ENCODE measurements around the gene BMP7.
"Not testable (repeated sequence)": the region's sequence is repeated elsewhere in the genome, so short reads cannot be mapped to it uniquely, and the experiment has no call there.

The BMP7 gene

DNA sequence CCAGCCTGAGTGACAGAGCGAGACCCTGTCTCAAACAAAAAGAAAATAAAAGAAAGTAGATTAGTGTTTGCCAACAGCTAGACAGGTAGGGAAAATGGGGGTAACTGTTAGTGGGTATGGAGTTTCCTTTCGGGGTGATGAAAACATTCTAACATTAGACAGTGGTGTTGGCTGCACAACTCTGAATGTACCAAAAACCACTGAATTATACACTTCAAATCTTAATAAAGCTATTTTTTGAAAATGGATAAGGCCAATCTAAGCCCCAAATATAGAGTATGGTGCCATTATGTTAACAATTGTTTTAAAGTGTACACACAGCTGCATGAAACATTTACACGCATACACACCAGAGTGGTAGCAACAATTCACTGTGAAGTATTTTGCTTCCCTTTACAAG, 57.0 kb downstream of the BMP7 start:
- no peak for DNase-seq

DNA sequence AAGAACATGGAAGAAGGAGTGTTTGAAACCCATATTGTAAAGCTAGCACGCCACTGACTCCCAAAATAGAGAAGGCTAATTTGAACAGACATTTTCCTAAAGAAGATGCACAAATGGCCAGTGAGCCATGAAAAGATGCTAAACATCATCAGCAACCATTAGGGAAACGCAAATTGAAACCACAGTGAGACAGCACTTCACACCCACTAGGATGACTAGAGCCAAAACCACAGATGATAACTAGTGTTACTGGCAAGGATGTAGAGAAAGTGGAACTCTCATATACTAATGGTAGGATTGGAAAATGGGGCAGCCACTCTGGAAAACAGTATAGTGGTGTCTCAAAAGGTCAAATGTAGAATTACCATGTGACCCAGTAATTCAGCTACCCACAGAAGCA, 58.2 kb downstream of the BMP7 start:
- DNase-seq: no peak

DNA sequence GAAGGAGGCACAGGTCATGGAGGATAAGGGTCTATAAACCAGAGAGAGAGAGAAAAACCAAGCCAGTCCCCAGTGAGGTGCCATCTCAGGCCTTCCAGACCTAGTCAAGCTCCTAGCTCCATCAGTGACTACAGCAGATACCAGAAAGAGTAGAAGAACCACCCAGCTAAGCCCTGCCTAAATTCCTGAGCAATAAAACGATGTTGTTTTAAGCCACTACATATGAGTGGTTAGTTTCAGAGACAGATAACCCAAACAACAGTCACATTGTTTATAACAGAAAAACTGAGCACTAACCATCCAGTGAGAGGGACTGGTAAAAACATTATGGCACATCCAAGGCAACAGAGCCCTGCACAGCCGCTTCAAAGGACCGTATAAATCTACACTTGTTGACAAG, 59.2 kb downstream of the BMP7 start:
- DNase-seq: no peak

DNA sequence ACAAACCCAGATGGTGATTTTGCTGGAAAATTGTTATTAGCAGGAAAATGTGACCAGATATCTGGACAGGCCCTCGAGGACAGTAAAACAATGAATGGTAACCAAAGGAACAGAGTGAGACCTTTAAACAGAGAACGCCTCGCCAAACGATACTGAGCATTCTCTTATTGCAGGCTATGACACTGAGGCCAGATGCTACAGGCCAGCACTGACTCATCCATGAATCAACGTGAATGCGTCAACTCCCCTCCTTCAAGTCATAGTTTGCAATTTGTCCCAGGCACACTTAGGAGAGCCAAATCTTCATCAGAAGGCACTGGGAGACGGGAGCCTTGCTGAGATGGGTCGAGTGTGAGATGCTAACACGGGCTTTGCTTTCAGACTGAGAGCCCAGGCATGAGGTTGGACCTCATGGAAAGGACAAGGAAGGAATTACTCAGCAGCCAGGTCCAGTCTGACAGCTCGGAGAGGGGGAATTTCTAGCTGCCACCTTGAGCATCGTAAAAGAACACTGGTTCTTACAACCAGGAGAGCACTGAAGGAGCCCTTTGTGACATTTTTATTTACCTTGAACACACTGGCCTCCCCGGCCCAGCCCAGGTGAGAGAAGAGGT, 60.7 kb downstream of the BMP7 start:
- DNase-seq: no peak

DNA sequence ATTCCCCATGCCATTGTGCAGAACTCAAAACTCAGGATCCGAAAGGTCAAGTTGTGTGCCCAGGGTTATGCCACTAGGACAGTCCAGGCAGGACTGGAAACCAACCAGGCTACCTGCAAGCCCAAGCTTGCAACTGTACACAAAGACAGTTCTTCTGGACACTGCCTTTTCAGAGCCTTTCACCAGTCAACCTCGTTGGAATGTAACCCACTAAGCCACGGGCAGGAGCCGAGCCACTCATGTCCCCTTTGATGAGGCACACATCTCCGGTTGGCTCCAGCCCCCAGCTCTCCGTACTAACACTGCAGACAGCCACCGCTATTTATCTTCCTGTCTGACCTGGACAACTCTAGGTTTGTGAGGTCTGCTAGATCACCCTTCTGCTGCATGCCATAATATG, 62.5 kb downstream of the BMP7 start:
- DNase-seq: no peak

DNA sequence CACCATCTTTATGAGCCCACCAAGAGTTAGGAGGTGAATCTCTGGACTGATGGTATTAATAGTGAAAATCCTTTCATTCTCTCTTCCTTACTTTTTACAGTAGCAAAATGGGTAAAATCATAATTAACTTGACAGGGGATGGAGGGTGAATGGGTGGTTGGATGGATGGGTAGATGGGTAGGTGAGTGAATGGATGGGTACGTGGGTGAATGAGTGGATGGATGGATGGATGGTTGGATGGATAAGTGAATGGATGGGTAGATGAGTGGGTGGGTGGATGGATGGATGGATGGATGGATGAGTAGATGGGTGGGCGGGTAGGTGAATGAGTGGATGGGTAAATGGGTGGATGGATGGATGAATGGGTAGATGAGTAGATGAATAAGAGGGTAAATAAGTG, 63.2 kb downstream of the BMP7 start:
- DNase-seq: no peak

DNA sequence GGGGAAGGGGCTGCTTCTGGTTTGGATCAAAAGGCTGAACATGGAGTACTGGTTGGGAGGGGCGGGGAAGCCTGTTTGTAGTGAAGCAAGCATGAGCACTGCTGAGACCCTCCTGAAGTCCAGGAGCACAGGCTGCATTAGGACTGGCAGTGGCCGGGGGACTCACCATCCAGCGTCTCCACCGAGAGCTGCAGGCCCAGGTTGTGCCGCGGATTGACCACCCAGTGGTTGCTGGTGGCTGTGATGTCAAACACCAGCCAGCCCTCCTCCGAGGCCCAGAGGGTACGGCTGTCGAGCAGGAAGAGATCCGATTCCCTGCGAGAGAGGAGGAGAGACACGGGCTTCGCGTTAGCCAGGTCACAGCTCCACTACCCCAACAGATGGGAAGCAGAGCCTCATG, 64.1 kb downstream of the BMP7 start:
- no peak for DNase-seq

DNA sequence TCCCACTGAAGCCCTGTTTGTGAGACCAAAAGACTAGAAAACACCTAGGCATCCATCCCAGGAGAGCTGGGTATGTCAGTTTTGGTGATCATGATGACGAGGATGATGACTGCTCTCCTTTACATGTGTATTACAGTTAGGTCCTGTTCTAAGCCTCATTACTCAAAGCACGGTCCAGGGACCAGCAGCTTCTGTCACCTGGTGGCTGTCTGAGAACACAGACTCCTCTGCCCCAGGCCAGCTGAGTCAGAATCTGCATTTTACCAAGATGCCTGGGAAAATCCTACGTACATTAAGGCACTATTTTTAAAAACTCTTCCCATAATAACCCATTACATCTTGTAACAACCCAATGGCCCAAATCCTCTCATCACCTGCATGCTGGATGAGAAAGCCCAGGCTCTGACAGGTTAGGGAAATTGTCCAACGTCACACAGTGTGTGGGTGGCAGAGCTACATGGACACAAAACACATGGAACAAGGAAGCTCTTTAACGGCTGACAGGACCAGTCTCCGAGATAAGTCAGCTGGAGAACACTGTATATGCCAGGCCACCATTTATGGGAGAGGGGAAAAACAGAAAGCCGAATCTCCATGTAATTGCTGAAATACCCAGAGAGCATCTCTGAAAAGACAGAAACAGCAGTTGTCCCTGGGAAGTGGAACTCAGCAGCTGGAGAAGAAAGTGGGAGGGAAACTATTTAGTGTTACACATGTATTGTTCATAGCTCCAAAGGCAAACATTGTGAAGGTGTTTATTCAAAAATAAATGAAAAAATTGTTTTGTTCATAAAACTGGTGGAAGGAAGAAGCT, 65.4 kb downstream of the BMP7 start:
- DNase-seq: no peak

DNA sequence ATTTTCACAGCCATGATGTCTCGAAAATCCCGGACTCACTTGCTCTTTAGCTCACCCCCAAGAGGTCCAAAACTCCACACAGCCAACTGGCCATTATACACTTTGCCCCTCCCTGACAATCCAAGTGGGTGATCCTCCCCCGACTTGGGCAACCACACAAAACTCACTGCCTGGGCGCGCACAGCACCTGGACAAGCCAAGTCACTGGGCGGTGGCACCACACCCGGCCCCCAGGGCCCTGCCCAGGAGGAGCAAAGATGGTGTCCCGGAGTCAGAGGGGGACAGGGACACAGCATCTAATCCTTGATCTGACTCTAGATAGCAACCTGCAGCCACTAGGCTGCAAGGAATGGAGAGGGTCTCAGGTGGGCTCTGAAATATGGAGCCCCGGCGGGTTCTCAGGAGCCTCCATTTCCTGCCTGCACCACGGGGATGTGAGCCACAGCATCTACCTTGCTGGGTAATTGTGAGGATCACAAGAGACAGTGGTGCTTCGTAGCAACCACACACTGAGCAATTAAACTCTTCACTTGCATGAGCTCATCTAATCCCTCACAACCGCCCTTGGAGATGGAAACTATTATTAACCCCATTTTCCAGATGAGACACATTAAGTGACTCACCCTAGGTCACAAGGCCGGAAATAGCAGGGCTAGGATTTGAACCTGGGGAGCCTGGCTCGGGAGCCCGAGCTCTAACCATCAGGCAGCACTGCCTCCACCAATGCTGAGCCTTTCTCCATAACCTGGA, 66.6 kb downstream of the BMP7 start:
- no peak for DNase-seq

DNA sequence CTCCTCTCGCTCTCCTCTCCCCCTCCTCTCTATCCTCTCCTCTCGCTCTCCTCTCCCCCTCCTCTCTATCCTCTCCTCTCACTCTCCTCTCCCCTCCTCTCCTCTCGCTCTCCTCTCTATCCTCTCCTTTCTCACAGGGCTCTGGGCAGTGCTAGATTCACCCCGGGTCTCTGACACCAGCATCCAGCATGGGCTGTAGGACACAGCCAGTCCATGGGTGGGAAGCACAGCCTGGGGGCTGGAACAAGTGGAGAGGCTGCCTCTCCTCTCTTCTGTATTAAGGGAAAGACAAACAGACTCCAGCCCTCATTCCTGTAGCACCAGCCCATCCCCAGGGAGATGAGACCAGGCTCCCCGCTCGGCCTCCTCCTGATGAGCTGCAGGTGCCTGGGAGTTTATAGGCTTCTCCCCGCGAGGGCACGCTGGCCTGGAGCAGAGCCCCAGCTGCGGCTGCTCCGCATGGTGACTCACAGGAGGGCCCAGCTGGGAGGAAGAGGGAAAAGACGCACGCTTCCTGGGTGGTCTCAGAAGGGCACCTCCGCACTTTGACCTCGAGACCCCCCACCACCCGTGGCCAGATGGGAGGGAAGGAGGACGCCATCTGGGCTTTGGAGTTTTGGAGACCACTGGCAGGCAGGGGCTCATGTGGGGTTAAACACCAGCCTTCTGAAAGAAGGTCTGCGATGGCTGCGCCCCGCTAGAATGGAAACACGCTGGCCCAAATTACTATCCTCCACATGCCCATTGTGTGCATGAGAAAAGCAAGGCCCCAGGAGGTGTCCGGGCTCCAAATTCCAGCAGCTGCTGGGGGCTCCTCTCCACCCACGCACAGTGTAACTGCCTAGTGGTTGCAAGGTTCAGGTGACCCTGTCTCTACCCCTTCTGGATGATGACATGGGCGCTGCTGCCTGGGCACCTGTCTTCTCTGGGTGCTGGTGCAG, 68.0 kb downstream of the BMP7 start:
- DNase-seq: no peak

DNA sequence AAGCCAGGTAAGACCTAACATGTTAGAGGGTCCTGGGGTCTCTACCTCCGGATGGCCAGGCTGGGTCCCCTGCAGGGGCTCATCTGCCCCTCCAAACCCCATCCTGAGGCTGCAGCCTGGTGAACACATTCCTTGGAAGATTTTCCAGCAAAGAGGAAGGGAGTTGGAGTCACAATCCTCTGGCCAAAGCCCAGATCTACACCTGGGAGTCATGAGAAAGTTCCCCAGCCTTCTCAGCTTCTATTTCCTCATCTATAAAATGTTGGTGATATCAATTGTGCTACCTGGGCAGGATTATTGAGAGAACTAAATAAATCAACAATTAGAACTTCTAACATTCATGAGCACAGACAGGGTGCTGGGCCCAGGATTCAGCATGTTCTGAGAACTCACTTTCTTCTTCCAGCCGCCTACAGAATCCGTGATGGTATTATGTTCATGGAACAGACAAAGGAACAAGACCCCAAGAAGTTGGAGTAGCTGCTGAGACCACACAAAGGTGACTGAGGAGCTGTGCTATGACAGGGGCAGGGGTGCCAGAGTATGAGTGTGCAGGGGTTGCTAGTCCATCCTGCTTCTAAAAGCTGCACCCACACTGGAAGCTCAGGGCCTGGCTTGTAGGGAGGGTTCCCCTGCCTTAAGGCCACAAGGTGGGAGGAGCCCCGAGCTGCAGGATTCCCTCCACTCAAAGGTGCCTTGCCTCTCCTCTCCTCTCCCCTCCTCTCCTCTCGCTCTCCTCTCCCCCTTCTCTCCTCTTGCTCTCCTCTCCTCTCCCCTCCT, 68.9 kb downstream of the BMP7 start:
- DNase-seq: no peak

DNA sequence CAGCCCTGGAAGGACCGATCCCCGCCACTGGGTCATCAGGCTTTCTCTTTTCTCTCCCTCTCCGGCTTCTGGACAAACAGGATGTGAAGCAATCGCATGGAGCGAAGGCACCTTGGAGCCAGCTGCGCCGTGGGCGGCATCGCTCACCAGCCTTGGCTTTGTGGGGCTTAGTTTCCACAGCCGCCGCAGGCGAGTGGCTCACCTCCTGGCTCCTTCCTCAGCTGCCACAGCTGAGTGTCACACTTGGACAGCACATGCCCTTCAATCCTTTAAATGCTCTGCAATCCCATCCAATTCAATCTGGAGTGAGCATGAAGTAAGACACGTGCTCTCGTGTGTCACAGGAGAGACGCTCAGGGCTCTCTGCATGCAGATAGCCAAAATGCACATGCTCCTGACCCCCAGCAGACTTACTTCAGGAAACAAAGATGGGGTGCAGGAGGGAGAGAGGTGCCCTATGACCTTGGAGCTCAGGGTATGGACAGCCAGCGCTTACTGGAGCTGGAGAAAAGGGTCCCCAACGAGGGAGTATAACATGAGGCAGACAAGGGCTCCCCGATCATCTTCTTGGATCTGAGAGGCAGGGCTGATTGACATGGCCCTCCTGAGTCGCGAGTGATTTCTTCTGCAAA, 70.9 kb downstream of the BMP7 start:
- no peak for DNase-seq

DNA sequence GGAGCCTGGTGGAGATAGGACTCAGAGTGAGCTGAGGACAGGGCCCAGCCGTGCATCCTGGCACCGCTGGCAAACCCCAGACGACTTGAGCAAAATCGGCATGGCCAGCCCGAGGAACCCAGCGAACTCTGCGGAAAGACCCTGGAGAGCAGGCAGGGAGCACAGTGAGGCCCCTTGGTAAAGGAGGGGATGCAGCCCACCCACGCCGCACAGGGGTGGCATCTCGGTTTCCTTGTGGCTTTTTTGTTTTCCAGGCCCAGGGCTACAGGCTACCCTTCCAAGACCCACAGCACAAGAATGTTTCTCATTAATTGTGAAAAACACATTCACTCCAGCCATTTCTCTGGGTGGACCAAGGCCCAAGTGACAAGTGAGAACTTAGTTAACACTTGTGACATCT, 71.4 kb downstream of the BMP7 start:
- no peak for DNase-seq

DNA sequence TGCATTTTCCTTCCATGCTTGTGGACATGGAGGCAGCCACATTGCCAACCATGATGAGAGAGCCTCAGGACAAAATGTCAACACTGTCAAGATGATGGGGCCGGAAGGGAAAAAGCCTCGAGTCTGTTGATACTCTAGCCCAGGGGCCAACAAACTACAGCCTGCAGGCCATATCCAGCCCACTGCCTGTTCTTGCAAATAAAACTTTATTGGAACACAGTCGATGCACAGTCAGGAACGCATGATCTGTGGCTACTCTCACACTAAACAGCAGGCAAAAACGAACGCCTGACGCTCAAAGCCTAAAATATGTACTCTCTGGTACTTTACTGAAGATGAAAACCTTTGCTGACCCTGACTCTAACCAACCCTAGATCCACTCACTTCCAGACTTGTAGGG, 72.3 kb downstream of the BMP7 start:
- no peak for DNase-seq

DNA sequence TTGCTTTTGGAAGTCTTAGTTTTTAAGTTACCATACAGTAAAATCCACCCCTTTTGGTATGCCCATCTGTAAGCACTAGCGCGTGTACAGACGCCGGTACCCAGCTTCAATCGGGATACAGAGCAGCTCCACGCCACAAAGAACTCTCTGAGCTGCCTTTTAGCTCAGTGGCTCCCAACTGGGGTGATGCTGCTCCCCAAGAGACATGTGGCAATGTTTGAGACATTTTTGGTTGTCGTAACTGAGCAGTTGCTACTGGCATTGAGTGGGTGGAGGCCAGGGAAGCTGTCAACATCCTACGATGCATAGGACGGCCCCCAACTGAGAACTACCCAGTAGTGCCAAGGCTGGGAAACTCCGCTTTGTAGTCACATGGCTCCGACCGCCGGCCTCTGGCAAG, 73.3 kb downstream of the BMP7 start:
- DNase-seq: no peak

DNA sequence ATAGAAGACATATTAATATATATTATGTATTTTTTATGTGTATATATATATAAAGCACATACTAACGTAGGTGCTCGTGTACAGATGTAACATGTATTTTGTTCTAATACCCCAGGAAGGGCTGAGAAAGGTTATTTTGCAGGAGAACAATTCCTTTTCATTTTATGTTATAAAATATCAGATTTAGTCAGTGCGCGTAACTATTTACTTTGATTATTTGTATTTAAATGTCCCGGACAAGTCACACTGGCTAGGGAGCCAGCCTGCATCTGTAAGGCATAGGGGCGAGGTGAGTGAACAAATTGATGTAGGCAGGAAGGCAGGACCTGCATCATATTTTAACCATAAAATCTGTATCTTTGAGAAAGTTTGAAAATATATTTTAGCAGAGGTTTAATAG, 74.1 kb downstream of the BMP7 start:
- DNase-seq: no peak

DNA sequence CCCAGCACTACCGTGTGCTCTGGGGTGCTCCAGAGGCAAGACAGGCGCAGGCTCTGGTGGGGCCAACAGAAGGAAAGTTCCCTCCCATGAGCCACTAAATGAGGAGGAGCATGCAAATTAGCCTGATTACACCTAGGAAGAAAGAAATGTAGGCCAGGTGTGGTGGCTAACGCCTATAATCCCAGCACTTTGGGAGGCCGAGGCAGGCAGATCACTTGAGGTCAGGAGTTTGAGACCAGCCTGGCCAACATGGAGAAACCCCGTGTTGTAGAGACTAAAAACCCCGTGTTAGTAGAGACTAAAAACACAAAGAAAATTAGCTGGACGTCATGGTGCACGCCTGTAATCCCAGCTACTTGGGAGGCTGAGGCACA, 75.2 kb downstream of the BMP7 start:
- DNase-seq: not testable (repeated sequence)

DNA sequence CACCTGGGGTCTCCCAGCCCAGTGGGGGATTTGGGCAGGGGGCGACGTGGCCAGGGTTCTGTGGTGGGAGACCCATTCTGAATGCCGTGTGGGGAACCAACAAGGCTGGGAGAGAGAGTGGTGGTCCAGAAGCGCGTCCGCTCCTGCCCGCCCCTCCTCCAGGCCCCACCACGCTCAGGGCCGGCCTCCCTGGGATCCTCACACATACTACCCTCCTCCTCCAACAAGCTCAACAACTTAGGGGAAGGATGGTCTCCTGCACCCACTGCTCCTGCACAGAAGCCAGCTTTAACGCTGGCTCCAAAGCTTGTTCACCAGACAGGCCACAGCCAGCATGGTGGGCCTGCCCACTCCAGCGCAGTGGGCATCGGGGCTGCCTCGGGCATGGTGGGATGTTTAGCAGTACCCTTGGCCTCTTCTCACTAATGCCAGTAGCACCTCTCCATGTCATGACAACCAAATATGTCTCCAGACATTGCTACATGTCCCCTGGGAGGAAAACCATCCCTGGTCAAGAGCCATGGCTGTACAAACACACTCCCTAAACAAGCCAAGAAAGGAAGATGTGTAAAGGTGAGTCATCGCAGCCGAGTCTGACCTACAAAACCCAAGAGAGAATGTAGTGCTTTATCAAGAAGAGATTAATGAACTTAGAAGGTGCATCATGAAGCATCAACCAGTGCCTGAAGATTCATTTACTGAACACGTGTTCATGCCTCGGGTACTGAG, 75.7 kb downstream of the BMP7 start:
- DNase-seq: no peak

DNA sequence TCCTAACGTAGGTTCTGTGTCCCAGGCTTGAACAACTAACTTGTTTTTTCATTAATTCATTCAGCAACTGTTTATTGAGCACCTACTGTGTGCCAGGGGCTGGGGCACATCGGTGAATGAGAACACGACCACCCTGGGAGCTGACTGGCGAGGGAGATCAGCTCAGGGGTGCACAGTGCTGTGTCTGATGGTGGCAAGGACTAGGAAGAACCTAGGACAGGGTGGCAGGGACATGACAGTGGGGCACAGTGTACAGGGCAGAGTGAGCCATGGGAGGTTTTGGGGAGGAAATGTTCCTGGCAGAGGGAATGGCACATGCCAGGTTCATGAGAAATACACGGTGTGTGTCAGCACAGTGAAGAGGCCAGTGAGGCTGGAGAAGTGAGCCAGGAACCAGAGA, 76.7 kb downstream of the BMP7 start:
- no peak for DNase-seq

DNA sequence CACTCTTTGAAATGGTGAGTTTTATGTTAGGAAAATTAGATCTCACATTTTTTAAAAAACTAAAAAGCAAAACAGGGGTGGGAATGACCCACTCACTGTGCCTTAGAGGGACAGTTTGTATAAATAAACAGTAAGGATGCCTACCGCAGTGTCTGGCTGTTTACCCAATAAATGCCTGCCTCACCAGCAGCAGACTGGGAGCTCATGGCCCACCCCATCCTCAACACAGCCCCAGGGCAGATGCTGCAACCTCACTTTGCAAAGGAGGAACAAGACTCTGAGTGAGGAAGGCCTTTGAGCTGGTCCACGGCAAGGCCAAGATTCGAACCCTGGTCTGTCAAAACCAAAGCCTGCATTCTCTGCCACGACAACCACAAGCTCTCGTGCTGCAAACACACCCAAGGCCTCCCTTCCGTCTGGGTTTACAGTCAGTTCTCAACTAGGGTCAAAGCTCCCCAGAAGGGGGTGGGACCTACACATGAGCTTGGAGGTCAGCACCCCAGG, 77.8 kb downstream of the BMP7 start:
- no peak for DNase-seq

DNA sequence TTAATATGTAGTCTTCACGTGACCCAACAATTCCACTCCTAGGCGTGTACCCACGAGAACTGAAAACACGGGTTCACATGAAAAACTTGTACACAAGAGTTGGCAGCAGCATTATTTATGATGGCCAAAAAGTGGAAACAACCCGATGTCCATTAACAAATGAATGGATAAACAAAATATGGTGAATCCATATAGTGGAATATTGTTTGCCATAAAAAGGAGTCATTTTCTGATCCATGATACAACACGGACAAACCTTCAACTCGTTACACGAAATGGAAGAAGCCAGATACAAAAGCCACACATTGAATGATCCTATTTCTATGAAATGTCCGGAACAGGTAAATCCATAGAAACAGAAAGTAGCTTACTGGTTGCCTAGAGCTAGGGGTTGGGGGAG, 78.4 kb downstream of the BMP7 start:
- DNase-seq: no peak

All from Kasumi-1 (cell line).